Upper lobe of right lung (tissue), 1 donor: ENCODE results near the gene MSMP. TPM values are rescaled to one million over a fixed set of nuclear protein-coding genes. Genes with fewer than 3 reads are reported as not detected.

Experiments
- ATAC-seq: fragments of 200-7000 bp; cut with Tn5 transposase; one replicate; pipeline ENCODE4 v1.9.1; 2020; ENCODE audit warnings: mild to moderate bottlenecking, moderate library complexity
- DNase-seq: peaks from one replicate; pipeline ENCODE4 v3.0.0-alpha.2; 2020
- H3K27ac ChIP-seq: fragments of 200-600 bp; one replicate; pipeline ENCODE4 v1.8.0; 2022
- H3K27me3 ChIP-seq: fragments of 200-600 bp; one replicate; pipeline ENCODE4 v1.8.0; 2022; ENCODE audit warnings: mild to moderate bottlenecking
- H3K36me3 ChIP-seq: fragments of 200-600 bp; one replicate; pipeline ENCODE4 v1.8.0; 2022
- H3K4me1 ChIP-seq: fragments of 200-600 bp; one replicate; pipeline ENCODE4 v1.8.0; 2022
- H3K4me3 ChIP-seq: fragments of 200-600 bp; one replicate; pipeline ENCODE4 v1.8.0; 2022; ENCODE audit warnings: mild to moderate bottlenecking
- H3K9me3 ChIP-seq: fragments of 200-600 bp; one replicate; pipeline ENCODE4 v1.8.0; 2022
- CTCF ChIP-seq: fragments of 200-600 bp; IDR thresholded peaks from one replicate; pipeline ENCODE4 v1.8.0; 2022; ENCODE audit warnings: antibody characterized with exemption
- intact Hi-C: fragments of 100-400 bp; cut with DNase I; formaldehyde crosslinking; loops from one replicate; pipeline ENCODE4 v1.11.0; 2022
- total RNA-seq: library from RNA; stranded (reverse); fragmentation: NEBNext Ultra II Directional; extraction: Animal tissue kit (Norgen Biotek cat#: 25700); gene quantifications from one replicate; pipeline ENCODE4 v1.2.1, GENCODE V29; 2021
- donor health status: DM: no; HTN: yes; CAD: no; lungs with severe emphysema.

Gene MSMP
- total RNA-seq, 1 donor from 2014 or later, result not detected

GRCh38 chr9:35736201-35736633 lies 17.9 kb downstream of the MSMP start:
- Histone ChIP-seq H3K27me3 (no peaks in the 10 kb centered on the region), H3K9me3 (no peaks in the 10 kb centered on the region), H3K4me3 (no peak overlapping the region), H3K4me1 (peaks cover 13% of the 10 kb centered on the region), H3K36me3 (peaks cover 73% of the 10 kb centered on the region), H3K27ac (no peak overlapping the region)
- TF ChIP-seq CTCF, result peak; percentile 82
- no peak for DNase-seq
- peak; percentile 27 for ATAC-seq
- intact Hi-C loops, result no loop called here

GRCh38 chr9:35734096-35734495 lies 20.0 kb downstream of the MSMP start:
- ATAC-seq (no peak), DNase-seq (no peak)
- Histone ChIP-seq H3K4me1 (peaks cover 34% of the 10 kb centered on the region), H3K27ac (peak overlapping the region; percentile 96), H3K4me3 (peak overlapping the region; percentile 64), H3K27me3 (no peaks in the 10 kb centered on the region), H3K9me3 (no peaks in the 10 kb centered on the region), H3K36me3 (peaks cover 52% of the 10 kb centered on the region)
- TF ChIP-seq CTCF, result no peak
- intact Hi-C loops, result no loop called here

- DNase-seq (no peak), ATAC-seq (no peak)
These were observed 21.1 kb downstream of the MSMP start for GRCh38 chr9:35732800-35733541.

GRCh38 chr9:35732185-35732799 lies 21.8 kb downstream of the MSMP start, which contains the start of the genes CREB3 and TLN1:
CREB3 (plus strand) TSS chr9:35732666; CDS start chr9:35732773, 107 bp downstream.
TLN1 (minus strand) TSS chr9:35732195; CDS start chr9:35725694, 6,501 bp downstream.
- no peak for TF ChIP-seq CTCF
- peak; percentile 91 for ATAC-seq
- intact Hi-C loops, result no loop called here
- peaks cover 34% of the 10 kb centered on the region for H3K36me3 ChIP-seq
- peak within 1 kb of the TSS; percentile 96 for H3K27ac ChIP-seq
- H3K9me3 ChIP-seq, result no peaks in the 10 kb centered on the region
- H3K27me3 ChIP-seq, result no peaks in the 10 kb centered on the region
- H3K4me3 ChIP-seq, result peak within 1 kb of the TSS; percentile 64
- peak; percentile 99 for DNase-seq
- H3K4me1 ChIP-seq, result peaks cover 52% of the 10 kb centered on the region

More at GRCh38 chr9:35732800-35733541, 21.1 kb downstream of the MSMP start:
- Histone ChIP-seq H3K27ac (peak overlapping the region; percentile 96), H3K9me3 (no peaks in the 10 kb centered on the region), H3K27me3 (no peaks in the 10 kb centered on the region), H3K36me3 (peaks cover 40% of the 10 kb centered on the region), H3K4me1 (peaks cover 46% of the 10 kb centered on the region), H3K4me3 (peak overlapping the region; percentile 64)
- TF ChIP-seq CTCF, result no peak
- intact Hi-C loops, result no loop called here

GRCh38 chr9:35731415-35732184 lies 22.5 kb downstream of the MSMP start:
- intact Hi-C loops, result no loop called here
- DNase-seq (no peak), ATAC-seq (no peak)
- H3K27me3 ChIP-seq, result no peaks in the 10 kb centered on the region
- peaks cover 27% of the 10 kb centered on the region for H3K36me3 ChIP-seq
- peak overlapping the region; percentile 64 for H3K4me3 ChIP-seq
- peaks cover 59% of the 10 kb centered on the region for H3K4me1 ChIP-seq
- peak overlapping the region; percentile 96 for H3K27ac ChIP-seq
- no peak for TF ChIP-seq CTCF
- no peaks in the 10 kb centered on the region for H3K9me3 ChIP-seq
